OCI-LY3 (cell line): ENCODE data around the gene KRT4.
"Not testable (repeated sequence)": the region's sequence is repeated elsewhere in the genome, so short reads cannot be mapped to it uniquely, and the experiment has no call there.

ENCODE experiments used
- H2AFZ ChIP-seq: fragments of 200-600, 300-600 bp; shearing (Covaris generic); 2 replicates; pipeline ENCODE4 v1.6.0; 2014; ENCODE audit warnings: antibody characterized with exemption, low read depth, low read length
- H3K27ac ChIP-seq: fragments of 200-600, 300-600 bp; sonication (generic); 2 replicates; pipeline ENCODE4 v1.5.1; 2014; ENCODE audit warnings: mild to moderate bottlenecking, low read length, moderate library complexity, mixed read lengths
- H3K27me3 ChIP-seq: fragments of 200-600, 300-600 bp; sonication (generic); 2 replicates; pipeline ENCODE4 v1.6.1; 2014; ENCODE audit warnings: low read depth, low read length, mixed read lengths
- H3K36me3 ChIP-seq: fragments of 200-600, 300-600 bp; sonication (generic); replicated peaks from 2 replicates; pipeline ENCODE3; 2014; ENCODE audit warnings: low read depth, low read length, mixed read lengths
- H3K4me1 ChIP-seq: fragments of 300-600, 200-600 bp; sonication (generic); 2 replicates; pipeline ENCODE4 v1.6.1; 2014; ENCODE audit warnings: low read length, mixed read lengths
- H3K4me2 ChIP-seq: fragments of 200-600, 300-600 bp; sonication (generic); 2 replicates; pipeline ENCODE4 v1.6.1; 2014; ENCODE audit warnings: low read length, mixed read lengths
- H3K4me3 ChIP-seq: fragments of 300-600, 200-600 bp; sonication (generic); 2 replicates; pipeline ENCODE4 v1.5.1; 2014; ENCODE audit warnings: antibody characterized with exemption, mild to moderate bottlenecking, low read length, moderate library complexity
- H3K79me2 ChIP-seq: fragments of 300-600, 200-600 bp; shearing (Covaris generic); 2 replicates; pipeline ENCODE4 v1.6.1; 2014; ENCODE audit warnings: mild to moderate bottlenecking, low read length, mixed read lengths
- H3K9ac ChIP-seq: fragments of 300-600, 200-600 bp; shearing (Covaris generic); 2 replicates; pipeline ENCODE4 v1.6.0; 2014; ENCODE audit warnings: mild to moderate bottlenecking, low read length, moderate library complexity
- H3K9me3 ChIP-seq: fragments of 200-600, 300-600 bp; shearing (Covaris generic); 2 replicates; pipeline ENCODE4 v1.6.1; 2014; ENCODE audit warnings: low read length, mixed read lengths; ENCODE audit not compliant: insufficient read depth
- H4K20me1 ChIP-seq: fragments of 200-600, 300-600 bp; sonication (generic); 2 replicates; pipeline ENCODE4 v1.6.1; 2016; ENCODE audit warnings: low read length, mixed read lengths; ENCODE audit not compliant: insufficient read depth
- CTCF ChIP-seq: fragments of 200-600, 300-600 bp; sonication (generic); IDR thresholded peaks from 2 replicates; pipeline ENCODE4 v1.5.1; 2014; ENCODE audit warnings: antibody characterized with exemption, low read length, low read depth
- EZH2phosphoT487 ChIP-seq: fragments of 200-600 bp; shearing (Covaris generic); IDR thresholded peaks from 2 replicates; pipeline ENCODE4 v1.6.1; 2018; ENCODE audit warnings: antibody characterized with exemption, mixed run types, low read depth

The KRT4 gene

GRCh38 chr12:52763991-52764390 lies 49.9 kb downstream of the KRT4 start:
- H3K4me2 ChIP-seq = no peak overlapping the region
- no peaks in the 10 kb centered on the region for H3K4me1 ChIP-seq
- H3K36me3 ChIP-seq = no peaks in the 10 kb centered on the region
- no peak overlapping the region for H2AFZ ChIP-seq
- no peaks in the 10 kb centered on the region for H3K79me2 ChIP-seq
- peaks cover 49% of the 10 kb centered on the region for H3K27me3 ChIP-seq
- no peak for TF ChIP-seq CTCF
- no peak for TF ChIP-seq EZH2phosphoT487
- H3K9ac ChIP-seq = no peak overlapping the region
- no peak overlapping the region for H3K27ac ChIP-seq
- no peaks in the 10 kb centered on the region for H3K9me3 ChIP-seq
- H3K4me3 ChIP-seq = no peak overlapping the region
- no peaks in the 10 kb centered on the region for H4K20me1 ChIP-seq

- no peak for TF ChIP-seq EZH2phosphoT487
- TF ChIP-seq CTCF = no peak
- no peak overlapping the region for H3K27ac ChIP-seq
- H3K36me3 ChIP-seq = no peaks in the 10 kb centered on the region
- no peaks in the 10 kb centered on the region for H3K79me2 ChIP-seq
- H3K4me3 ChIP-seq = no peak overlapping the region
- H2AFZ ChIP-seq = no peak overlapping the region
- no peaks in the 10 kb centered on the region for H4K20me1 ChIP-seq
- H3K9ac ChIP-seq = no peak overlapping the region
- H3K9me3 ChIP-seq = no peaks in the 10 kb centered on the region
- no peaks in the 10 kb centered on the region for H3K4me1 ChIP-seq
- H3K4me2 ChIP-seq = no peak overlapping the region
- peaks cover 56% of the 10 kb centered on the region for H3K27me3 ChIP-seq
Measured at GRCh38 chr12:52763036-52763659, 50.8 kb downstream of the KRT4 start.

GRCh38 chr12:52761802-52762201 lies 52.1 kb downstream of the KRT4 start:
- no peak overlapping the region for H3K4me3 ChIP-seq
- no peak overlapping the region for H3K27ac ChIP-seq
- no peak overlapping the region for H3K9ac ChIP-seq

GRCh38 chr12:52761218-52761617 lies 52.7 kb downstream of the KRT4 start:
- H3K9ac ChIP-seq, H3K36me3 ChIP-seq, H3K9me3 ChIP-seq, H3K4me1 ChIP-seq, H2AFZ ChIP-seq, H3K4me3 ChIP-seq, H3K79me2 ChIP-seq, H4K20me1 ChIP-seq, H3K27ac ChIP-seq, H3K4me2 ChIP-seq: not testable (repeated sequence)
- H3K27me3 ChIP-seq = peaks cover 68% of the 10 kb centered on the region

More at GRCh38 chr12:52761802-52762201, 52.1 kb downstream of the KRT4 start:
- TF ChIP-seq EZH2phosphoT487 (no peak), CTCF (no peak)
- Histone ChIP-seq H3K79me2 (no peaks in the 10 kb centered on the region), H4K20me1 (no peaks in the 10 kb centered on the region), H3K4me1 (no peaks in the 10 kb centered on the region), H3K9me3 (no peaks in the 10 kb centered on the region), H2AFZ (no peak overlapping the region), H3K4me2 (no peak overlapping the region), H3K36me3 (no peaks in the 10 kb centered on the region), H3K27me3 (peaks cover 64% of the 10 kb centered on the region)
